HEK293T (cell line): ENCODE measurements around the gene MUC5B.

ENCODE experiments used
- BHLHE40 ChIP-seq: fragments of 450-650 bp; IDR thresholded peaks from 2 replicates; pipeline ENCODE4 v1.6.1; 2016; ENCODE audit warnings: mild to moderate bottlenecking, moderate library complexity, borderline replicate concordance
- FOXA1 ChIP-seq: fragments of 450-650 bp; IDR thresholded peaks from 2 replicates; pipeline ENCODE4 v1.6.1; 2016; ENCODE audit warnings: mild to moderate bottlenecking
- HDGF ChIP-seq: fragments of 450-650 bp; IDR thresholded peaks from 2 replicates; pipeline ENCODE4 v1.6.1; 2017; ENCODE audit warnings: antibody characterized with exemption, borderline replicate concordance
- SP1 ChIP-seq: fragments of 450-650 bp; IDR thresholded peaks from 2 replicates; pipeline ENCODE4 v1.6.1; 2017

DNA sequence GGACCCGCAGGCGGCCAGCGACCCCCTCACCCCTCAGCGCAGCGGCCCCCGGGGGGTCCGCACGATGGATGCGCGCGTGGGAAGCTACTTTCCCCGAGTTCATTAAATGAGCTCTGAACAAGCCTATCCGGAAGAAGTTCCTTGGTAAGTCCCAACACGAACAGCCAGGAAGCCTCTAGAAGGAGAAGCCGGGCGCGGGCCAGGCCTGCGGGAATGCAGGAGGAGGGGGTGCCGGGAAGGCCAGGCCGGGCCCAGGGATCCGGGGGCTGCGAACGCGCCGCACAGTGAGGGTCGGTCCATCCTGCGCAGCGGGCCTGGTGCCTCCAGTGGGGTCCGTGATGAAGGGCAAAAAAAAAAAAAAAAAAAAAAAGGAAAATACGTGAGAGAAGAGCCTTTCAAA, 49.7 kb downstream of the MUC5B start:
- TF ChIP-seq FOXA1 (no peak), BHLHE40 (no peak), HDGF (no peak), SP1 (no peak)
